Endothelial cell of umbilical vein (primary cell): ENCODE measurements around the gene GSPT1.

Experiments used
- CTCF ChIP-seq, 2 donors: IDR thresholded peaks; 1 replicate in 1 of 2; 2 replicates in 1 of 2; pipeline ENCODE4 v1.5.1; 2011; ENCODE audit warnings: low read length in 2 of 2, mild to moderate bottlenecking in 2 of 2, moderate library complexity in 2 of 2, control low read depth in 1 of 2, inconsistent platforms in 1 of 2, low read depth in 1 of 2; ENCODE audit not compliant: insufficient read depth in 1 of 2; ENCODE audit errors: extremely low read depth in 1 of 2
- EZH2 ChIP-seq: IDR thresholded peaks from 2 replicates; pipeline ENCODE4 v1.6.1; 2012; ENCODE audit warnings: borderline replicate concordance, low read depth, mild to moderate bottlenecking, moderate library complexity, low read length, inconsistent platforms; ENCODE audit not compliant: severe bottlenecking
- JUN ChIP-seq: IDR thresholded peaks from 2 replicates; pipeline ENCODE4 v1.6.1; 2011; ENCODE audit warnings: borderline replicate concordance, low read depth; ENCODE audit not compliant: insufficient read length, insufficient read depth
- MYC ChIP-seq: IDR thresholded peaks from one replicate; pipeline ENCODE4 v1.6.1; 2011; ENCODE audit warnings: mild to moderate bottlenecking, low read depth, low read length
- POLR2A ChIP-seq: IDR thresholded peaks from 2 replicates; pipeline ENCODE4 v1.6.1; 2012; ENCODE audit warnings: low read depth, mild to moderate bottlenecking, control low read depth, low read length
- POLR2AphosphoS5 ChIP-seq: IDR thresholded peaks from 2 replicates; pipeline ENCODE4 v1.6.1; 2012; ENCODE audit warnings: low read depth, mild to moderate bottlenecking, control low read depth, low read length, moderate library complexity; ENCODE audit not compliant: insufficient read depth
- TF ChIP-seq, protein P1 (sequence below): IDR thresholded peaks from 2 replicates; pipeline ENCODE4 v1.6.1; 2011; ENCODE audit not compliant: insufficient read depth, insufficient read length

DNA sequence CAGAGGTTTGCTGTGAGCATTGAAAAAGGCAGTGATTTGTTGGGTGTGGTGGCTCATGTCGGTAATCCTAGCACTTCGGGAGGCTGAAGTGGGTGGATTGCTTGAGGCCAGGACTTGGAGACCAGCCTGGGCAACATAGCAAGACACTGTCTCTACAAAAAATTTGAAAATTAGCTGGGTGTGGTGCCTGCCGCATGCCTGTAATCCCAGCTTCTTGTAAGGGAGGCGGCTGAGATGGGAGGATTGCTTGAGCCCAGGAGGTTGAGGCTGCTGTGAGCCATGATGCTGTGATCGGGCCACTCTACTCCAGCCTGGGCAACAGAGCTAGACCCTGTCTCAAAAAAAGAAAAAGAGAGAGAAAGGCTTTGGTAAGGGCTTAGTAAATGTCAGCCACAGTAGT lies 33.1 kb upstream of the GSPT1 start:
- TF ChIP-seq POLR2A (no peak), CTCF (IDR thresholded peaks at IDR 0.05; ENCODE audit: extremely low read depth in 1 of 2, insufficient read depth in 1 of 2, low read depth in 1 of 2, low read length in 2 of 2) (no peak), POLR2AphosphoS5 (no peak), EZH2 (no peak), JUN (no peak), MYC (no peak)
- TF ChIP-seq, protein P1, sequence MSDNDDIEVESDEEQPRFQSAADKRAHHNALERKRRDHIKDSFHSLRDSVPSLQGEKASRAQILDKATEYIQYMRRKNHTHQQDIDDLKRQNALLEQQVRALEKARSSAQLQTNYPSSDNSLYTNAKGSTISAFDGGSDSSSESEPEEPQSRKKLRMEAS = no peak
